HG03469 (cell line): ENCODE data around the gene PLCB4.
"Not testable (repeated sequence)": the region's sequence is repeated elsewhere in the genome, so short reads cannot be mapped to it uniquely, and the experiment has no call there.

ENCODE experiments used
- ATAC-seq: cut with Tn5 transposase; IDR thresholded peaks from one replicate; pipeline ENCODE4 v1.9.1; 2021; ENCODE audit warnings: mild to moderate bottlenecking, moderate library complexity, moderate number of reproducible peaks; ENCODE audit not compliant: unreplicated experiment

PLCB4 gene

GRCh38 chr20:9349249-9349648 is 280.4 kb downstream of the PLCB4 start:
- ATAC-seq, result no peak

DNA sequence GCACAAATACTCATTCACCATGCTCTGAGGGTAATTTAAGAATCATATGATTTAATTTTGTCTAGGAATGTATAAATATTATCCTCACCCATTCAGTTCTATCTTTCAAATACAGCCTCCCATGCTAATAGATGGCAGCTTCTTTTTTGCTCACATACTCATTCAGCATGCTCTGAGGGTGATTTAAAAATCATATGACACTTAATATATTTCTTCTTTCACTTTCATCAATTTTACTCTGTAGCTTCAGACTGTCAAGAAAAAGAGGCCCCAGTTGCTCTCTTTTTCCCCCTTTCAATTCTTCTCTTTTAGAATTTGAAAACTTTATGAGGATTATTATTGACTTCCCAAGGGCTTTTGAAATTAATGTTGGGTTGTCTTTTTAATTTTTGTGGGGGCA is 283.9 kb downstream of the PLCB4 start:
- ATAC-seq, result no peak

DNA sequence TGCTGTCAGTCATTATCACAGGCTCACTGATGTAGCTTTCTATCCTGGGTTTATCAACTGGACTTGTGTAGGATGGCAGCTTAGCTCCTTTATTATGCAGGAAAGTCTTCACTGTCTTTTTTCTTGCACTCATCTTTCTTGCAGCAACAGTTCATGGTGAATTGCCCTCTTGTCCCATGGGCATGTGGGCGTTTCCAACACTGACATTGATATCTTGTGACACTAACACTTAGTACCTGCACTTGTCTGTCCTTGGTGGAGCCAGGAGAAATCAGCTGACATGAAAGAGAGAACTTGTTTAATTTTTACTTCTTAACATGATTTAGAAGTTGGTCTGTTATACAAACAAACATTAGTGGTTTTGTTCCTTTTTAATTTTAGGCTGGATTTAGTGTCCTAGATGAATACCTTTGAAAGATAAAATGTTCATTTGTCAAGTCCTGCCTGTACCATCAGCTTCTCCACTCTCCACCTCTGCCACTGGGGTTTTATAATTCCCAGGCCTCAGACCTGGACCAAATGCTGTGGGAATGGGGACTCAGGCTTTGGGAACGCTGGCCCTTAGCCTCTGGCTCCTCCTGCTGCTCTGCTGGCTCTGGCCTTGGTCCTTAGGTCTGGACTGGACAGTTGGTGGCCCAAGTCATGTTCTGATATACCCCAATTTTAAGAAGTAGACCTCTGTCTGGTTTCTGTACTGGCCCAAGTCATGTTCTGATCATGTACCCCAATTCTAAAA is 284.5 kb downstream of the PLCB4 start:
- ATAC-seq, result no peak

GRCh38 chr20:9353916-9354276 is 285.0 kb downstream of the PLCB4 start:
- no peak for ATAC-seq

DNA sequence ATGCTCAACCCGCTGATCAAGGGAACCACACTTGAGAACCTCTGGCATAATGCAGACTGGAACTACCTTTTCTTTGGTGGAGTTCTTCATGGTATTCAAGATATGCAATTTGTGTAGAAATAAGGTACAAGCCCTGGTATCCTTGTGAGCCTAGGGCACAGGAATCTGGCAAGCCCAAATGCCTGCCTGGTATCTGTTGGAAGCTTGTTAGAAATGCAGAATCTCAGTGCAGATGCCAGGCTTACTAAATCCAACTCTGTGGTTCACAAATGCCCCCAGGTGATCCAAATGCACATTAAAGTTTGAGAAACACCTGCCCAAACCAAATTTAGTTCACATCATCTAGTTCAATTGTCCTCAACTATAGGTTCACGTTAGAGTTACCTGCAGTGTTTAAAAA is 285.7 kb downstream of the PLCB4 start:
- no peak for ATAC-seq

DNA sequence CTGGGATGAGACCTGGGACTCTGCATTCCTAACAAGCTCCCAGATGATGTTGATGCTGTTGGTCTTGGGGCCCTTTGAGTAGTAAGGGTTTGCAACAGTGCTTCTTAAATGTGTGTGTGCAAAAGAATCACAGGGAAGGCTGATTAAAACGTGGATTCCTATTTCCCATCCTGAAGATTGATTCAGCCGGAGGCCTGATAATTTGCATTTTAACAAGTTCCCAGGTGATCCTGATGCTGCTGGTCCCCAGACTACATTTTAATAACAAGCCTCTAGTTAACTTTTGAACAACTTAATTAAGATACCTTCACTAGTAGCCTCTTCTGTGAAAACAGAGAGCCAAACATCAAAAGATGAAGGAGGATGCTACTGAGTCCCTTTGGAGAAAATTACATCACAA is 289.1 kb downstream of the PLCB4 start:
- ATAC-seq, result no peak

- ATAC-seq, result no peak
Measured at GRCh38 chr20:9359561-9360308, 290.8 kb downstream of the PLCB4 start.

DNA sequence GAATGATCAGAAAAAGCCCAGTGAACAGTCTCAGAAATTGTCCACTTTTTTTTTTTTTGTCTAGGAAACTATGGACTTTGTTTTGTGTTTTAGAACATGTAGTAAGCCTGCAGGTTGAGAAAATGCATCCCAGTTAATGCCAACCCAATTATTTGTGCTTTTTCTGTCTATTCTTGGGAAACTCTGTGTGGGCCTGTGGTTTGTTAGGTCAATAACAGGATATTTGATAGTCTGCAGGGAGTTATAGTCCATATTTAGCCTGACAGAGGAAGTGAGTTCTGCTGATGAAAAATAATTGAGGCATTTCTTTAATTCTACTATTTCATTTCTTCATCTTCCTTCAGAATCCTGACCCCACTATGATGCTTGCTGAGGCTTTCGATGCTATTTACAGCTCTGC is 291.5 kb downstream of the PLCB4 start:
- ATAC-seq, result no peak

GRCh38 chr20:9363673-9364072 is 294.8 kb downstream of the PLCB4 start:
- no peak for ATAC-seq

DNA sequence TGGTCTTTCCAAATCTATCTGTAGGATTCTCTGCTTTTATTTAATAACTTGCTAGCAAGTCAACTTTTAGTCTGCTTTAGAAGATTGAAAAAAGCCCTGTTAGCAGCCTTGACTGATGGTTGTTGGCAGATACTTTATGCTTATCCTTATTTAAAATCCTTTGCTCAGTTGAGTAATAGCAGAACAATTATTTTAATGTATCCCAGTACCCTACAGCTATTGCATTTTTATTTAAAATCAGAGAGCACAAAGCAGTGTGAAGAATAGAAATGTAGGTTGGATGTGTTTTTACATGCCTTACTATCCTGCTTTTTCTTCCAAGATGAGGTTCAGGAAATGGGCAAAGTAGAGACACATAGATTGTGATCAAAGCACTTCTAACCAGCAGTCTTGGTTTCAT is 298.4 kb downstream of the PLCB4 start:
- no peak for ATAC-seq

DNA sequence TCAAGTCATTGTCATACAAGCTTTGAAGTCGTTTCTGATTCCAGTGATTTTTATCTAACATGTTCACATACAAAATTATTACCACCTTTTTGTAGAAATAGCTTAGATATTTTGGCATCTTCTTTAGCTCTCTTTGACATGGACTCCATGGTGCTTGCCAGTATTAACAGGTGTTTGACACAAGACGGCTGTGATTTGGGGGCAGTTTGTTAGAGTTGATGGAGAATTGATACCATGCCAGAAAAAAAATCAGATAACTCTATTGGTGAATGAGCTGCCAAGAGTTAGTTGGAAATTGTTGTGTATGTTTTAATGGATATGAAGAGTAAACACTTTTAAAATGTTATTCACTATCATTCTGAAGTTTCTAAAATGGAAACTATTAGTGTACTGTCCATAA is 298.9 kb downstream of the PLCB4 start:
- no peak for ATAC-seq

DNA sequence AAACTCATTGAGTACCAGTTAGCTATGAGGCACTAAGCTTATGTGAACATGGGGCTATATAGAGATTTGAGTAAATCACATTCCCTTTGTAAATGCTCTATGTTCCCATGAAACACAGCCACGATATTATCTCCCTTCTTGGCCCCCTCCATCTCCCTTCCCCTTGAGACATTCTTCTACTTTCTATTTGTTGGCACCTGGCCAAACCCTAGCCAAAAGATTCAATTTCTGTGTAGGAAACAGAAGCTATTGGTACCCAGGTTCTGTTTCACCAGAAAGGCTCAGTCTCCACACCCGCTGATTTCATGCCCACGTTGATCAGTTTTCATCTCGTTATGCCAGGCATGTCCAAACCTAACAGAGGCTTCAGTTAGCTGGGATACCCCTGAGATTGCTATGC is 300.0 kb downstream of the PLCB4 start:
- no peak for ATAC-seq

DNA sequence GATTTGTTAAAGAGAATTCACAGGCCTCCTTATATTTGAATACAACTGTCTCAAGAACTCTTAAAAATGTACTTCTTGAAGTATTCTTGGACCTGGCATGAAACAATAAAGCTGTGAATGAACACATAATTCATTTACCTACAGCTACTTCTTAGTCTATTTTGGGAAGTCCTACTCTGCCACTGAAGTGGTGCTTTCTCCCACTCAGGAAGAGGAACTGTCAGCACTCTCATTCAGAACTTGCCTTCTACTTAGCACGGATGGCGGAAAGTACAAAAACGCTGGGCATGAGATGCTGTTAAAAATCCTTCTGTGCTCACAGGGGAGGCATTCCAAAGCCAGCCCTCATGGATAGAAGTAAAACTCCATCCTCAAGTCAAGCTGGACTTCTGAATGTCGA is 300.7 kb downstream of the PLCB4 start:
- ATAC-seq, result no peak

GRCh38 chr20:9374072-9374471 is 305.2 kb downstream of the PLCB4 start:
- no peak for ATAC-seq

DNA sequence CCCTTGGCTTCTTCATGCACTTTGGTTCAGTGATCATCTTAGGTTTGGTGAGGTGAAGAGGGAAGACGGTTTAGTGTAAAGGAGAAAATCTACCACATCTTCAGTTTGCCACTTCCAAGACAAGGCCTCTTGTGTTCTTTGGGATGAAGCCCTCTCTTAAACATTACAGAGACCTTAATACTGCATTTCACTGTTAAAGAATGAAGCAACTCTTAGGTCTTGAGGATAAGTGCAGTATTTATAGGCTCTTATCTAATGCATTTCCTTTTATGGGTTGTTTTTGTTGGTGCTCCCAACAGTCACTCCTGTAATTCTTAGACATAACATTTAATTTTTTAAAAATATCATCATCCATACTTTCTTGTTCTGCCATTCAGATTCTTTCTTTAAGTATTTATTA is 305.6 kb downstream of the PLCB4 start:
- no peak for ATAC-seq

GRCh38 chr20:9375221-9375681 is 306.4 kb downstream of the PLCB4 start:
- no peak for ATAC-seq

GRCh38 chr20:9377007-9377406 is 308.1 kb downstream of the PLCB4 start:
- no peak for ATAC-seq

GRCh38 chr20:9385345-9386310 is 316.7 kb downstream of the PLCB4 start:
- not testable (repeated sequence) for ATAC-seq

GRCh38 chr20:9388160-9388812 is 319.4 kb downstream of the PLCB4 start:
- ATAC-seq, result no peak

GRCh38 chr20:9388813-9389161 is 319.9 kb downstream of the PLCB4 start:
- ATAC-seq, result no peak

DNA sequence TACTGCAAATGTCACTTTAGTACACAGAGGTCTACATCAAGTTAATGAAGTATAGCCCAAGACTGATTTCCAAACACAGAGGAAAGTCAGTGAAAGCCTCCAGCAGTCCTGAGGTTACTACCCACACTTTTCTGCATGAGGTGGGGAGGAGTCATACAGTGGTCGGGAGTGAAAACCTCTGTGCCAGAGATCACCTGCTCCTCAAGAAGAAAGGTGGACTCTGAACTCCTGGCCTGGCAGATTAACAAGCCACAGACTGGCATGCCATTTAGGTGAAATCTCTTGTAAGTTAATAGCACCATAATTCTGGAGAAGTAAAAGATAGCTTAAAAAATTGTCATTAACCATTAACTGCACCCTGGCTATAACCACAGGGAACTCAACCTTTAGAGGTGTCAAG is 320.5 kb downstream of the PLCB4 start:
- ATAC-seq, result no peak
